ENCODE data around the gene ARSI. TPM values are rescaled to one million over a fixed set of nuclear protein-coding genes. Genes with fewer than 3 reads are reported as not detected.
"Not testable (repeated sequence)": the region's sequence is repeated elsewhere in the genome, so short reads cannot be mapped to it uniquely, and the experiment has no call there.

Gene ARSI
- total RNA-seq, 1 experiment from 2014 or later = 0.22 TPM

GRCh38 chr5:150251504-150251903 is 51.2 kb downstream of the ARSI start:
- no peak for DNase-seq (ENCODE audit: extremely low read depth, low read depth)

GRCh38 chr5:150249744-150250143 is 53.0 kb downstream of the ARSI start:
- DNase-seq (ENCODE audit: extremely low read depth, low read depth) = no peak

GRCh38 chr5:150248946-150249345 is 53.8 kb downstream of the ARSI start:
- DNase-seq (ENCODE audit: extremely low read depth, low read depth) = no peak

GRCh38 chr5:150248493-150248892 is 54.2 kb downstream of the ARSI start:
- DNase-seq (ENCODE audit: extremely low read depth, low read depth) = not testable (repeated sequence)

GRCh38 chr5:150247726-150248125 is 55.0 kb downstream of the ARSI start:
- DNase-seq (ENCODE audit: extremely low read depth, low read depth) = no peak

DNA sequence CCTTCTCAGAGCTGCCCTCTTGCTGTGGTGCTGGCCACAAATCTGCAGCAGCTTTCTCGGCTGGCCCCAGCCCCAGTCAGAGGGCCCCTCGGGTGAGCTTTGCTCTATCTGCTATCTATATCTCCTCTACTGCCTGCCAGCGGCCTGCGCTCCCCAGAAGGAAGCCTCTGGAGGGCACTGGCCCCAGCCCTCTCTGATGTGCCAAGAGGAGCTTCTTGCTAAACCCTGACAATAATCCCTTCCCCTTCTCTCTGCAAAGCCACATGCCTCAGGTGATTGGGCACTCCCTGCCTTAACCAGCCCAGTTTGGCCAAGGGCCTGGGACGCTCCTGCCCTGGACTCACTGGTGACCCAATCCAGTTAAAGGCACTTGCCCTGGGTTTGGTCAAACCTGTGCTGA is 55.9 kb downstream of the ARSI start:
- DNase-seq (ENCODE audit: extremely low read depth, low read depth) = no peak

DNA sequence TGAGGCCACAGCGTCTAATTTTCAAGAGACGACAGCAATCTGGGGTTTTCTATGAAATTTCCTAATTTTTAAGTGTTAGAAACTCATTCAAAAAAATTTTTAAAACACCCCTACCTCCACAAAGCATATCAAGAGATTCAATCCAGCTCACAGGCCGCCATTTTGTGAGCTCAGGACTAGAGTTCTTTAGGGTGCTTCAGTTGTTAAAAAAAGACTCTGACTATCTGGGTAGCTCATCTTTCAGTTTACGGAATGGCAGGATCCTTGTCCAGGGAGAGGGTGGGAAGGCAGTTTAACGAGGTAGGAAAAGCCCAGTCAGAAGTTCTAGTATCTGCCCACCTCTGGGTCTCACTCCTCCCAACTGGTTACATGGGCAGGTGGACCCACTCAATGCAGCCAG is 56.3 kb downstream of the ARSI start:
- DNase-seq (ENCODE audit: extremely low read depth, low read depth) = no peak

Other genes starting within 250 kb of the ARSI start
- gene CSF1R, start 216.4 kb downstream of the ARSI start, total RNA-seq (2014; rRNA removed; shearing (Covaris generic)) = not detected in 2 replicates
- gene PDGFRB, start 147.1 kb downstream of the ARSI start, total RNA-seq (2014; rRNA removed; shearing (Covaris generic)) = 1.7 and 2.4 TPM in 2 replicates
- gene CDX1, start 136.1 kb downstream of the ARSI start, total RNA-seq (2014; rRNA removed; shearing (Covaris generic)) = not detected in 2 replicates
- gene SLC6A7, start 112.8 kb downstream of the ARSI start, total RNA-seq (2014; rRNA removed; shearing (Covaris generic)) = 1.6 TPM in 2 replicates
- not detected in 2 replicates for gene CAMK2A, start 13.1 kb downstream of the ARSI start, total RNA-seq (2014; rRNA removed; shearing (Covaris generic))
- gene TCOF1, start 54.8 kb upstream of the ARSI start, total RNA-seq (2014; rRNA removed; shearing (Covaris generic)) = 39.9 and 46.4 TPM in 2 replicates
- not detected in 2 replicates for gene CD74, start 110.0 kb upstream of the ARSI start, total RNA-seq (2014; rRNA removed; shearing (Covaris generic))
- gene RPS14, start 146.8 kb upstream of the ARSI start, total RNA-seq (2014; rRNA removed; shearing (Covaris generic)) = 4,447 and 4,846 TPM in 2 replicates
- gene NDST1, start 205.2 kb upstream of the ARSI start, total RNA-seq (2014; rRNA removed; shearing (Covaris generic)) = 19.5 and 20.8 TPM in 2 replicates